Measurements from ENCODE around the gene ABL2.
"Not testable (repeated sequence)": the region's sequence is repeated elsewhere in the genome, so short reads cannot be mapped to it uniquely, and the experiment has no call there.

Gene ABL2

DNA sequence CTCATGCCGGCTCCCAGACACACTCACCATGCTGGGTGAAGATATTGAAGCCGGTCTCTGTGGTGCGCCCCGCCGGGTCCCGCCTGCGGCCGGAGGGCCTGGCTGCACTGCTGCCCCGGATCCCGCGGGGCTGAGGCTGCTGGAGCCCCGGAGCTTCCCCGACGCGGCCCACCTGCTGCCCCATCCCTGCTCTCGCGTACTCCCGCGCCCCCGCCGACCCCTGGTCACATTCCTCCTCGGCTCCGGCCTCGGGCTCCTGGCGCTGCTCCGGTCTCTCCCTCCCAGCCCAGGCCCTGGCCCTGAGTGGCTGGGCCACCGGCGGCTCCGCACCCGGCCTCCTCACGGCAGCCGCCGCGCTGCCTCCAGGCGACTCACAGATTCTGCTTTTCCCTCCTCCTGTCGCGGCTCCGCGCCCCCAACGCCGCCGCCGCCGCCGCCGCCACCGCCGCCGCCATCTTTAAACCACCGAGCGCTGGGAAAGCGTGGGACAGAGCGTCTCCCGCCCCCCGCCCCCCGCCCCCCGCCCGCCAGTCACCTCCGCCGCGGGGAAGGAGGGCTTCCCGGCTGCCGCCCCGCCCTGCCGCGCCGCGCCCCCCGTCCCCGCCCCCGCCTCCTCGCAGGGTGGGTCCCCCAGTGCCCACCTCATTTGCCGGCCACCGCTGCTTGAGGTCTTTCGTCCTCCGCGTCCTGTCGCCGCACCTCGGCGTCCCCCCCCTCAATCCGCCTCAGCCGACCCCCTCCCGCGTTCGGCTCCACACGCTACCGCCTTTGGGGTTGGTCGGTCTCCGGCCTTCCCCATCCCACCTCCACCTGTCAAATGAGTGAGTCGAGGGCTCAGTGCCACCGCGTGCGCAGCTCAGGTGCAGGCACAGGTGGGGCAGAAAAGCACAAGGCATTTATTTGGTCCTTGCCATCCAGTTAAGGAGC is at the start of gene ABL2:
Gene ABL2, minus strand, starts transcription at position 464 of the 927 bp plus-strand sequence. Its CDS starts 280 bp downstream, at position 184.
- no peak for DNase-seq (ENCODE audit: low read depth)
- H3K4me3 ChIP-seq (ENCODE audit: control insufficient read depth, low read depth, low read length), result peak within 1 kb of the TSS; percentile 81
- TF ChIP-seq, protein P1, sequence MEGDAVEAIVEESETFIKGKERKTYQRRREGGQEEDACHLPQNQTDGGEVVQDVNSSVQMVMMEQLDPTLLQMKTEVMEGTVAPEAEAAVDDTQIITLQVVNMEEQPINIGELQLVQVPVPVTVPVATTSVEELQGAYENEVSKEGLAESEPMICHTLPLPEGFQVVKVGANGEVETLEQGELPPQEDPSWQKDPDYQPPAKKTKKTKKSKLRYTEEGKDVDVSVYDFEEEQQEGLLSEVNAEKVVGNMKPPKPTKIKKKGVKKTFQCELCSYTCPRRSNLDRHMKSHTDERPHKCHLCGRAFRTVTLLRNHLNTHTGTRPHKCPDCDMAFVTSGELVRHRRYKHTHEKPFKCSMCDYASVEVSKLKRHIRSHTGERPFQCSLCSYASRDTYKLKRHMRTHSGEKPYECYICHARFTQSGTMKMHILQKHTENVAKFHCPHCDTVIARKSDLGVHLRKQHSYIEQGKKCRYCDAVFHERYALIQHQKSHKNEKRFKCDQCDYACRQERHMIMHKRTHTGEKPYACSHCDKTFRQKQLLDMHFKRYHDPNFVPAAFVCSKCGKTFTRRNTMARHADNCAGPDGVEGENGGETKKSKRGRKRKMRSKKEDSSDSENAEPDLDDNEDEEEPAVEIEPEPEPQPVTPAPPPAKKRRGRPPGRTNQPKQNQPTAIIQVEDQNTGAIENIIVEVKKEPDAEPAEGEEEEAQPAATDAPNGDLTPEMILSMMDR (conservative IDR thresholded peaks at IDR 0.05; ENCODE audit: control insufficient read depth, insufficient read depth, low read depth, low read length), result no peak

DNA sequence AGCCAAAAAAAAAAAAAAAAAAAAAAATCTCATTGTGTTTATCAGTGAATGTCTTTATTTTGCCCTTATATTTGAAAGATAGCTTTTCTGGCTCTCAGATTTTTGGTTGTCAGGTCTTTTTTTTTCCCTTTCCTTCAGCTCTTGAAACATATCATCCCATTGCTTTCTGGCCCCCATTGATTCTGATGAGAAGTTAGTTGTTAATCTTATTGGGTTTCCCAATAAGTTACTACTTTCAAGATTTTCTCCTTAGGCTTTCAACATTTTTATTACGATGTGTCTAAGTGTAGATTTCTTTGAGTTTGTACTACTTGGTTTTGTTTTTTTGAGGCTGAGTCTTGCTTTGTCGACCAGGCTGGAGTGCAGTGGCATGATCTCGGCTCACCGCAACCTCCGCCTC is 49.4 kb upstream of the ABL2 start:
- TF ChIP-seq, protein P1 (conservative IDR thresholded peaks at IDR 0.05; ENCODE audit: control insufficient read depth, insufficient read depth, low read depth, low read length), result no peak
- no peak for DNase-seq (ENCODE audit: low read depth)

DNA sequence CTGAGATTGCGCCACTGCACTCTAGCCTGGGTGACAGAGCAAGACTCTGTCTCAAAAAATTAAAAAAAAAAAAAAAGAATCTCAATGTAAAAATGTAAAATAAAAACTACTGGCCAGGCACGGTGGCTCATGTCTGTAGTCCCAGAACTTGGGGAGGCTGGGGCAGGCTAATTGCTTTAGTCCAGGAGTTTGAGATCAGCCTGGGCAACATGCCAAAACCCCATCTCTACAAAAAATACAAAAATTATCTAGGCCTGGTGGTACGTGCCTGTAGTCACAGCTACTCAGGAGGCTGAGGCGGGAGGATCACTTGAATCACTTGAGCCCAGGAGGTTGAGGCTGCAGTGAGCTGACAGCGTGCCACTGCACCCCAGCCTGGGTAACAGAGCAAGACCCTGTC is 44.9 kb upstream of the ABL2 start:
- not testable (repeated sequence) for DNase-seq (ENCODE audit: low read depth)

More for the DNA sequence above, 49.4 kb upstream of the ABL2 start:
- H3K4me3 ChIP-seq (ENCODE audit: control insufficient read depth, low read depth, low read length), result no peak overlapping the region

DNA sequence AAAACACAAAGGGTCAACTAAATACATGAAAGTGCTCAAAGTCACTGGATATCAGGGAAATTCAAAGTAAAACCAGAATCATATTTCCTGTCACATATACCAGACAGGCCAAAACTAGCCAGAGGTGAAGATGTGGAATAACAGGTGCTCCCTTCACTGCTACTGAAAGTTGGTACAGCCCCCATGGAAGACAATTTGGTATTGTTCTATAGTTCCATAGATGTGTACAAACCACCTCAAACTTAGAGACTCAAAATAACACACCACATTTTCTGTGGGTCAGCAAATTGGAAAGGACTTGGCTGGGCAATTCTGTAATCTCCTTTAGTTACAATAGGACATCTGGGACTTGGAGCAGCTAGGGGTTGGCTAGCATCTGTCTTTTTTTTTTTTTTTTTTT is 39.6 kb upstream of the ABL2 start:
- DNase-seq (ENCODE audit: low read depth), result no peak
- TF ChIP-seq, protein P1 (conservative IDR thresholded peaks at IDR 0.05; ENCODE audit: control insufficient read depth, insufficient read depth, low read depth, low read length), result no peak

More for the DNA sequence above, 44.9 kb upstream of the ABL2 start:
- H3K4me3 ChIP-seq (ENCODE audit: control insufficient read depth, low read depth, low read length), result not testable (repeated sequence)

DNA sequence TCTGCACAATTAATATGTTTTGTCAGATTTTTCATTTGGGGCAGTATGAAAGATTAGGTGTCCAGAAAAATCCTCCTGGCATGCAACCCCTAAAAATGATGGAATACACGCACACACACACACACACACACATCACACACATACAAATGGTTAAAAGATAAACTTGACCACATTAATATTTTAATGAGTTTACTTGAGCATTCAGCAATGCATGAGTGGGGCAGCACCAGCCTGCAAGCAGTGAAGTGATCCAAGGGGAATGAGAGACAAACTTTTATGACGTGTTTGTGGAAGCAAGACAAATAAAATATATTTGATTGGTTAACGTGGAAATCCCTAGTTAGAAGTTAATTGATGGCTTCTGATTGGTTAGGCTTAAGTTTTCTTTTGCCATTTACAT is 35.0 kb upstream of the ABL2 start:
- DNase-seq (ENCODE audit: low read depth), result no peak
- TF ChIP-seq, protein P1 (conservative IDR thresholded peaks at IDR 0.05; ENCODE audit: control insufficient read depth, insufficient read depth, low read depth, low read length), result no peak

More for the DNA sequence above, 39.6 kb upstream of the ABL2 start:
- no peak overlapping the region for H3K4me3 ChIP-seq (ENCODE audit: control insufficient read depth, low read depth, low read length)

DNA sequence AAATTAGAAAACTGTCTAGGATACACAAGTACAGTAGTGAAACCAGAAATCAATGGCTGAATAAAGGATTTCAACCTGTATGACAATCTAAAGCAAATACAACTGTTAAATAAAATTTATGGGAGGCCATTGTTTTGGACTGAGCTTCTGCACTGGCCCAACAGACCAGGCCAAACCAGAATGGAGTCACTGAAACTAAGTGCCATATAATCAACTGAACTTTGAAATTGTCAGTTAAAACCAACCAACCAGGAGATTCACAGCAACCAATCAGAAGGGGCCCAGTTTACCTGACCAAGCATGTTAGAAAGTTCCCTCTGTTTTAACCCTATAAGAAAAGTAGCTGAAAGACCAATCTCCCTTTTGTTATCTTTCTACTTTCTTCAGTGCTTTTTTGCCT is 33.6 kb upstream of the ABL2 start:
- H3K4me3 ChIP-seq (ENCODE audit: control insufficient read depth, low read depth, low read length), result no peak overlapping the region
- TF ChIP-seq, protein P1 (conservative IDR thresholded peaks at IDR 0.05; ENCODE audit: control insufficient read depth, insufficient read depth, low read depth, low read length), result no peak
- DNase-seq (ENCODE audit: low read depth), result no peak

More for the DNA sequence above, 35.0 kb upstream of the ABL2 start:
- no peak overlapping the region for H3K4me3 ChIP-seq (ENCODE audit: control insufficient read depth, low read depth, low read length)

DNA sequence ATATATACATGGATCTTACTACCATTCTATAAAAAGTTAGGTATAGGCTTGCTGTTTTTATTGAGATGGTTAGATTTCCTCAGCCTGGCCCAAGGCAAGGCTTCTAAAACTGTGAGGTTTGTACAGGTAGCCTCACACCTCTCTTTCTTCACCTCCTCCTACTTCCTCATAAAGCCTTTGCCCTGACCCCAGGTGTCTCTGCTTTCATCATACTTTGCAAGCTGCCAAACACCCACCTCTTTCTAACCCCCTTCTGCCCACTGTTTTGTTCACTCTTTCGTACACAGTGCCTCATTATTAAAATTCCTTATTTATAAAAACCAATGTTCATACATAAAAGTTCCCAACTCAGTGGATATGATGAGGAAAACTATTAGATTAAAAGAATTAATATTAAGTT is 32.7 kb upstream of the ABL2 start:
- H3K4me3 ChIP-seq (ENCODE audit: control insufficient read depth, low read depth, low read length), result no peak overlapping the region
- TF ChIP-seq, protein P1 (conservative IDR thresholded peaks at IDR 0.05; ENCODE audit: control insufficient read depth, insufficient read depth, low read depth, low read length), result no peak
- no peak for DNase-seq (ENCODE audit: low read depth)
